HL-60 (cell line): ENCODE measurements around the gene ZNF74.

Experiments
- DNase-seq, 2 experiments: peaks; one replicate each; pipeline ENCODE4 v3.0.0-alpha.2; 2010 to 2020; ENCODE audit warnings: low read depth in 1 of 2, low spot score in 1 of 2
- H3K27ac ChIP-seq: fragments of 250-450 bp; sonication (Bioruptor Pico); replicated peaks from 2 replicates; pipeline ENCODE4 v1.5.1; 2020; ENCODE audit warnings: mild to moderate bottlenecking, moderate library complexity
- H3K27me3 ChIP-seq: fragments of 250-450 bp; sonication (Bioruptor Pico); 2 replicates; pipeline ENCODE4 v1.5.1; 2021; ENCODE audit warnings: mild to moderate bottlenecking, moderate library complexity; ENCODE audit not compliant: insufficient read depth, poor library complexity, severe bottlenecking
- H3K4me3 ChIP-seq: replicated peaks from 2 replicates; pipeline ENCODE4 v1.5.1; 2011; ENCODE audit warnings: mild to moderate bottlenecking, control low read depth, low read length; ENCODE audit not compliant: insufficient read depth
- GABPA ChIP-seq: IDR thresholded peaks from 2 replicates; pipeline ENCODE4 v1.6.1; 2012; ENCODE audit warnings: low read depth
- POLR2AphosphoS5 ChIP-seq: IDR thresholded peaks from 2 replicates; pipeline ENCODE4 v1.6.1; 2012; ENCODE audit warnings: low read depth
- REST ChIP-seq: IDR thresholded peaks from 2 replicates; pipeline ENCODE4 v1.6.1; 2012; ENCODE audit warnings: low read depth; ENCODE audit not compliant: insufficient replicate concordance
- SPI1 ChIP-seq: IDR thresholded peaks from 2 replicates; pipeline ENCODE4 v1.6.1; 2012; ENCODE audit warnings: low read depth, mild to moderate bottlenecking, borderline replicate concordance
- TF ChIP-seq, protein P1 (sequence below): IDR thresholded peaks from one replicate; pipeline ENCODE4 v1.5.1; 2011; ENCODE audit warnings: low read length, control low read depth, inconsistent platforms; ENCODE audit not compliant: insufficient read depth

Gene ZNF74

DNA sequence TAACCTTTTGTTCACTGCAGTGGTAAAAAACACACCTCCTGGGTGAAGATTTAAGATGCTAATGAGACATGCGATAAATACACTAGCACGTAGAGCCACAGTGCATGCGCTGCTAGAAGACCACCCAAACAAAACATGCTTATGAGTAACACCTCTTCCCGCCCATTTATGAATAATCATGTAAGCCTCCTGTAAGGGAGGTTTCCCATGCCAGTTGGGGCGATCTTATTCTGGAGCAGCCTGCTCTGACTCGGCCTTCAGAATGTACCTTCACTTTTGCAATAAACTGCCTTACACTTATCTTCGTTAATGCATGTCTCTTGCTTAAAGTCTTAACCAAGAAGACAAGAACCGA lies 61.7 kb downstream of the ZNF74 start:
- DNase-seq = no peak
- Histone ChIP-seq H3K27ac (no peak overlapping the region), H3K4me3 (no peak overlapping the region), H3K27me3 (no peaks in the 10 kb centered on the region)
- no peak for TF ChIP-seq SPI1
- no peak for TF ChIP-seq POLR2AphosphoS5
- TF ChIP-seq REST = no peak
- TF ChIP-seq GABPA = no peak
- TF ChIP-seq, protein P1, sequence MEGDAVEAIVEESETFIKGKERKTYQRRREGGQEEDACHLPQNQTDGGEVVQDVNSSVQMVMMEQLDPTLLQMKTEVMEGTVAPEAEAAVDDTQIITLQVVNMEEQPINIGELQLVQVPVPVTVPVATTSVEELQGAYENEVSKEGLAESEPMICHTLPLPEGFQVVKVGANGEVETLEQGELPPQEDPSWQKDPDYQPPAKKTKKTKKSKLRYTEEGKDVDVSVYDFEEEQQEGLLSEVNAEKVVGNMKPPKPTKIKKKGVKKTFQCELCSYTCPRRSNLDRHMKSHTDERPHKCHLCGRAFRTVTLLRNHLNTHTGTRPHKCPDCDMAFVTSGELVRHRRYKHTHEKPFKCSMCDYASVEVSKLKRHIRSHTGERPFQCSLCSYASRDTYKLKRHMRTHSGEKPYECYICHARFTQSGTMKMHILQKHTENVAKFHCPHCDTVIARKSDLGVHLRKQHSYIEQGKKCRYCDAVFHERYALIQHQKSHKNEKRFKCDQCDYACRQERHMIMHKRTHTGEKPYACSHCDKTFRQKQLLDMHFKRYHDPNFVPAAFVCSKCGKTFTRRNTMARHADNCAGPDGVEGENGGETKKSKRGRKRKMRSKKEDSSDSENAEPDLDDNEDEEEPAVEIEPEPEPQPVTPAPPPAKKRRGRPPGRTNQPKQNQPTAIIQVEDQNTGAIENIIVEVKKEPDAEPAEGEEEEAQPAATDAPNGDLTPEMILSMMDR = no peak

DNA sequence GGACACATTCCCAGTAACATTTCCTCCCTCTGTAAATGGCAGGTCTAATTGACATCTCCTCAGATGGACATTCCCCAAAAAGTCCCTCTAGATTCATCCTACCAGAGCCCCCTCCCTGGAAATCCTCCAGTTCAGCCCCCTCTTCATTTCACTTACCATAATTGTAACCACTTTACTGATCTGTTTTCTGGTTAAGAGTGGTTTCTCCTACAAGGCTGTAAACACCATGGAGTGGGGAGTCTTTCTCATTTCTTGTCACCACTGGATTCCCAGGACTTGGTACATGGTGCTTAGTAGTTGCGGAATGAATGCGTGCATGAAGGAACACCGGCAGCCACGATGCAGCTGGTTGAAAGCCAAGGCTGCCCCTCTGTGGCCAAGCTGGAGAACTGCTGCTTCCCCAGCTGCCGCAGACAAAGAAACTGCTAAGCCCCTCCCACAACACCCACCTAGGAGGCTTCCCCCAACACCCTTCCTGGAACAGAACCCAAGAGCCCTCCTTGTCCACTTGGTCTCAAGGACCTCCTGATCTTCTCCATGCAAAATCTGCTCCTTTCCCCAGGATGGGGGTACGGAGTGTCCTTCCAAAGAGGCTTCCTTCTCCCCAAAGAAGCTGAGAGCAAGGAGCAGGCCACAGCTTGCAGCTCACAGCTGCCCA lies 62.2 kb downstream of the ZNF74 start:
- no peak for TF ChIP-seq SPI1
- TF ChIP-seq REST = no peak
- TF ChIP-seq, protein P1 = peak; percentile 93
- Histone ChIP-seq H3K27ac (no peak overlapping the region), H3K4me3 (no peak overlapping the region), H3K27me3 (no peaks in the 10 kb centered on the region)
- DNase-seq = peak; percentile 72 to 81

GRCh38 chr22:20456722-20457076 lies 62.7 kb downstream of the ZNF74 start:
- TF ChIP-seq, protein P1 = no peak
- no peak for TF ChIP-seq GABPA
- no peak for TF ChIP-seq REST
- TF ChIP-seq SPI1 = no peak
- TF ChIP-seq POLR2AphosphoS5 = no peak
- Histone ChIP-seq H3K4me3 (no peak overlapping the region), H3K27me3 (no peaks in the 10 kb centered on the region), H3K27ac (no peak overlapping the region)
- no peak for DNase-seq
